HTR-8/SVneo (cell line): ENCODE measurements around the gene MRPS24.
"Not testable (repeated sequence)": the region's sequence is repeated elsewhere in the genome, so short reads cannot be mapped to it uniquely, and the experiment has no call there.

Experiments
- DNase-seq: peaks from one replicate; pipeline ENCODE4 v3.0.0; 2011; ENCODE audit warnings: low spot score, mixed read lengths; ENCODE audit not compliant: insufficient read length
- FAIRE-seq: peaks from 2 replicates; lab custom pipeline; 2011; peaks lifted over from hg19 to GRCh38; lab: Jason Lieb, UNC

Gene MRPS24

GRCh38 chr7:43869006-43869866 is at the start of gene MRPS24:
TSS of gene MRPS24 (minus strand) at chr7:43869517. CDS start at chr7:43869495, 22 bp downstream.
- DNase-seq (peak; percentile 93), FAIRE-seq (peak; percentile 93)

GRCh38 chr7:43915907-43916306 is 46.6 kb upstream of the MRPS24 start:
- FAIRE-seq = no peak
- no peak for DNase-seq

- FAIRE-seq (no peak), DNase-seq (no peak)
These were observed 45.5 kb upstream of the MRPS24 start for GRCh38 chr7:43914795-43915194.

GRCh38 chr7:43906331-43907010 is 37.2 kb upstream of the MRPS24 start, which contains the start of gene URGCP:
TSS of gene URGCP (minus strand) at chr7:43906596. CDS start at chr7:43906575, 21 bp downstream.
- DNase-seq (peak; percentile 61), FAIRE-seq (no peak)

- peak; percentile 41 for DNase-seq
- FAIRE-seq = no peak
These were observed 36.6 kb upstream of the MRPS24 start for GRCh38 chr7:43905956-43906330.

- peak; percentile 39 for DNase-seq
- FAIRE-seq = no peak
These were observed 36.1 kb upstream of the MRPS24 start for GRCh38 chr7:43905209-43905946.

GRCh38 chr7:43904533-43905208 is 35.4 kb upstream of the MRPS24 start:
- FAIRE-seq (no peak), DNase-seq (no peak)

- no peak for DNase-seq
- no peak for FAIRE-seq
These were observed 33.3 kb upstream of the MRPS24 start for GRCh38 chr7:43902542-43903054.

- FAIRE-seq, DNase-seq: not testable (repeated sequence)
These were observed 29.3 kb upstream of the MRPS24 start for GRCh38 chr7:43898571-43898970.

- DNase-seq (no peak), FAIRE-seq (no peak)
These were observed 26.6 kb upstream of the MRPS24 start for GRCh38 chr7:43895847-43896415.

GRCh38 chr7:43891069-43891955 is 22.0 kb upstream of the MRPS24 start:
- DNase-seq (no peak), FAIRE-seq (no peak)

- FAIRE-seq (no peak), DNase-seq (no peak)
These were observed 21.2 kb upstream of the MRPS24 start for GRCh38 chr7:43890468-43890867.

- DNase-seq (no peak), FAIRE-seq (no peak)
These were observed 20.0 kb upstream of the MRPS24 start for GRCh38 chr7:43888993-43889945.

GRCh38 chr7:43884617-43885016 is 15.3 kb upstream of the MRPS24 start:
- no peak for FAIRE-seq
- no peak for DNase-seq

GRCh38 chr7:43884209-43884608 is 14.9 kb upstream of the MRPS24 start:
- DNase-seq (no peak), FAIRE-seq (no peak)

- no peak for DNase-seq
- no peak for FAIRE-seq
These were observed 11.3 kb upstream of the MRPS24 start for GRCh38 chr7:43880596-43880995.

GRCh38 chr7:43879477-43879876 is 10.2 kb upstream of the MRPS24 start:
- DNase-seq (no peak), FAIRE-seq (no peak)

- no peak for DNase-seq
- FAIRE-seq = no peak
These were observed 9.6 kb upstream of the MRPS24 start for GRCh38 chr7:43878867-43879266.
